ENCODE results near the gene NAA35.

NAA35 gene

DNA sequence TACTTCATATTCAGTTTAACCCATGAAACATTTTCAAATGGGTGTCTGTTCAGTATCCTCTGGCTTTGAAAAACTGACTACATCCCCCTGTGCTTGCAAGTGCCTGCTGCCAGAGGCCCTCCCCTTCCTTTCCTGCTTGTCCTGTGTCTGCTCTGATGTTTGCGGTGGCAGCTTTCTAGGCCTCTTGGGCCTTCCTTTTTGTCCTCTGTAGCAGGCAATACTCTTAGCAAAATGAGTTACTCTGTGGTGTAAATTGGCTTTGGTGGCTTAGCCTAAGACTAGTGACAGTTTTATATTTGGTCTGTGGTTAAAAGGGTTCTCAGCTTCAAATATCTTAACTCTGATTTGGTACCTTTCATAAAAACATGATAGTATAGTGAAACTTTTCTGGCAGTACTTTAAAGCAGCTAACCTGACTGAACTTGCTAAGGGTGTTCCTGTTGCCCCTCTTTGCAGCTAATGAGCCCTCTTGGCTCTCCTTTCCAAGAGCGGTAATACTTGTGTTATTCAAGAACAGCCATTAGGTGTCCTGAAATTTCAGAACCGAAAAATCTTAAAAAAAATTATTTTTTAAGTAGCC, 81.8 kb downstream of the NAA35 start:
- Mint-ChIP-seq H3K4me3 (no peak overlapping the region), H3K27me3 (no peaks in the 10 kb centered on the region), H3K36me3 (peaks cover 68 to 78% of the 10 kb centered on the region in 2 donors), H3K9me3 (no peaks in the 10 kb centered on the region), H3K4me1 (no peaks in the 10 kb centered on the region), H3K27ac (no peak overlapping the region)
- ATAC-seq (replicated peaks) (no peak), DNase-seq (no peak)

DNA sequence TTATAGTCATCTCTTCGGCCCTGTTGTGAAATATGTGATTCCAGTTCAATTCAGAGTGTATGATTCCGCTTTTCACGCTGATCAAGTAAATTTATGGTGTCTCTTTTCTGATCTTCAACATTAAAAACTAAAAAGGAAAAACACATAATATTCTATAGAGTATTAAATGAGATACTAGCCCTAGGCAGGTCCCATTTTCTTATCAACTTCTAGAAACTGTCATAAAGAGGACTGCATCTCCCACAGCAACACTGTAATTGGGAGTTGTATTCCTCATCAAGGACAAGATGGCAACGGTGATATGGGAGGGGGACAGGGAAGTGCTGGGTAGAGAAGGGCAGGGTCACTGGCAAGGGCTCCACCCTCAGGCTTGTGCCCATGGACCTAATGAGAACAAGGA, 86.8 kb downstream of the NAA35 start:
- no peaks in the 10 kb centered on the region for H3K4me1 Mint-ChIP-seq
- H3K9me3 Mint-ChIP-seq: peaks cover 0 to 1% of the 10 kb centered on the region in 2 donors
- H3K4me3 Mint-ChIP-seq: no peak overlapping the region
- H3K27me3 Mint-ChIP-seq: no peaks in the 10 kb centered on the region
- no peak for DNase-seq
- H3K36me3 Mint-ChIP-seq: peaks cover 58 to 64% of the 10 kb centered on the region in 2 donors
- H3K27ac Mint-ChIP-seq: no peak overlapping the region
- no peak for ATAC-seq (replicated peaks)

- Mint-ChIP-seq H3K36me3 (peaks cover 7 to 11% of the 10 kb centered on the region in 2 donors), H3K27ac (no peak overlapping the region), H3K4me3 (no peak overlapping the region), H3K9me3 (no peaks in the 10 kb centered on the region), H3K4me1 (no peaks in the 10 kb centered on the region), H3K27me3 (peaks cover 0 to 4% of the 10 kb centered on the region in 2 donors)
- DNase-seq: no peak
- no peak for ATAC-seq (replicated peaks)
Measured at GRCh38 chr9:86034863-86035734, 94.2 kb downstream of the NAA35 start.

DNA sequence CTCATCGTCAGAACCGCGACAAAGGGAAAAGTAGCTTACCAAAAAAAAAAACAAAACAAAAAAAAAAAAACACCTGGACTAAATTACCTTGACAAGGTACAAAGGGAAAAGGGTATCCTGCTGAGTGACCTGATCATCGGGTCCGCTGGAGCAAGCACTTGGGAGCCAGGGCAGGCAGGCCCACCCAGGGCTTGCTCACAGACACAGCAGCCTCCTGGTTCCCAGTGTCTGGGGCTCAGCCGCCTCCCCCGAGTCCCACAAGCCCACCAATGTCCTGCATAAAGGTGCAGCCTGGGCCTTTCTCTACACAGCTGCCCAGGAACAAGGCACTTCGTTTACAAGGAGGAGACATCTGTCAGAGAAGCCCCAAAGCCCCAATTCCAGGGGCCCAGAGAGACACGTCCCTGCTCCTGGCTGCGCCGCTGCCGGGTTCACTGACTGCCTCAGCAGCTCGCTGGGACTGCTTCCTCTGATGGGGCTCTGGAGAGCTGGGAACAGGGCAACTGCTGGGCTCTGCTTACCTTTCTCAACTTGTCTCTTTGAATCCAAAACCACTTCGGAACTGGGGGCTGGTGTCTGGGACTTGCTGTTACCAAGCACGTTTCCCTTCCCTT, 95.0 kb downstream of the NAA35 start:
- Mint-ChIP-seq H3K4me3 (no peak overlapping the region), H3K27me3 (peaks cover 0 to 4% of the 10 kb centered on the region in 2 donors), H3K36me3 (peaks cover 7 to 11% of the 10 kb centered on the region in 2 donors), H3K27ac (no peak overlapping the region), H3K9me3 (no peaks in the 10 kb centered on the region), H3K4me1 (no peaks in the 10 kb centered on the region)
- ATAC-seq (replicated peaks): no peak
- no peak for DNase-seq

DNA sequence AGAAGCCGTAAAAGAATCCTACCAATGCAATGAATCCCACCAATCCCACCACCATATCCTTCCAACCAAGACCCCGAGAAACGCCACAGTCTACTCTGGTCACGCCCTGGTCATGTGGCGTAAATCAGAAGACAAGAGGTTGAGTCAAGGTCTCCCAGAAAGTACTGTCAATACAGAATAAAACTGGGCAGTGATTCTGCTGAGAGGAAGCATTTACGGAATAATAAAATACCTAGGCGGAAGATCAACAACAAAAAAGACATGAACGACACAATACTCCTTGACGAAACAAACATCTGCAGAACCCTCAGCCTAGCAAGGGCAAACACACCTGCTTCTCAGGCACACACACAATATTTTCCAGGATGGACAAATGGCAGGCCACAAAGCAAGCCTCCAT, 95.6 kb downstream of the NAA35 start:
- ATAC-seq (replicated peaks) (no peak), DNase-seq (no peak)
- Mint-ChIP-seq H3K4me1 (no peaks in the 10 kb centered on the region), H3K27me3 (peaks cover 0 to 4% of the 10 kb centered on the region in 2 donors), H3K4me3 (no peak overlapping the region), H3K27ac (no peak overlapping the region), H3K36me3 (peaks cover 7 to 11% of the 10 kb centered on the region in 2 donors), H3K9me3 (no peaks in the 10 kb centered on the region)

DNA sequence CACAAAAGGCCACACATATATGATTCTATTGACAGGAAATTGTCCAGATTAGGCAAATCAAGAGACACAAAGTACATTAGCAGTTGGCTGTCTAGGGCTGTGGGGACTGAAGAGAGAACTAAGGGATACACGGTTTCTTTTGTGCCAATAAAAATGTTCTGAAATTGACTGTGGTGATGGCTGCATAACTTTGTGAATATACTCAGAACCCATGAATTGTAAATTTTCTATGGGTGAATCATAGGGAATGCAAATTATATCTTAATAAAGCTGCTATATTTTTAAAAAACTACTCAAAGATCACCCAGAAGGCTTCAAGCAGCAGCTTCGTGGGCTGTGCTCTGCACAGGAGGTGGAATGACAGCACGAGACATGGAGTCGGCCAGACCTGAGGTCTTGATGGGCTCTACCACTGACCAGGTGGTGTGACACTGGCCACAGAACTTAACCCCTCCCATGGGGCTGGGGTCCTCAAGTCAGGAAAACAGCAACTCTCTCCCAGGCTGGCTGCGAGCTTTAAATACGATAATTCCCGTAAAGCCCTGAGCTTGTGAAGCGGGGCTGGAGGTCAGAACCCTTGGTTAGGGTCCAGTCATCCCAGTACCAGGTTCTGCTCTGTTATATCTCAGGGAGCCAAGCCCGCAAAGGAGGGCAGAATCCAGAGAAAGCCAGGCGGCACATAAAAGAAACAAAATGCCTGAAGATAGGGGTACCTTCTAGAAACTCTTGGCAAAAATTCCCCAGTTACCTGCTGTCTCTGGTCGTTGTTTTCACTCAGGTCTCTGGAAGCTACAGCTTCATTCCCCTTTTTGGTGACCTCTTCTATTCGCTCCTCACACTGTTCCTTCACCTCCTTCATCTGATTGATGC, 99.3 kb downstream of the NAA35 start:
- DNase-seq: no peak
- peaks cover 0 to 4% of the 10 kb centered on the region in 2 donors for H3K27me3 Mint-ChIP-seq
- no peaks in the 10 kb centered on the region for H3K4me1 Mint-ChIP-seq
- H3K9me3 Mint-ChIP-seq: no peaks in the 10 kb centered on the region
- ATAC-seq (replicated peaks): no peak
- H3K4me3 Mint-ChIP-seq: no peak overlapping the region
- H3K27ac Mint-ChIP-seq: no peak overlapping the region
- peaks cover 0 to 2% of the 10 kb centered on the region in 2 donors for H3K36me3 Mint-ChIP-seq

- DNase-seq (no peak), ATAC-seq (replicated peaks) (no peak)
- no peaks in the 10 kb centered on the region for H3K36me3 Mint-ChIP-seq
- no peak overlapping the region for H3K4me3 Mint-ChIP-seq
- no peak overlapping the region for H3K27ac Mint-ChIP-seq
- no peaks in the 10 kb centered on the region for H3K4me1 Mint-ChIP-seq
- H3K27me3 Mint-ChIP-seq: peaks cover 0 to 4% of the 10 kb centered on the region in 2 donors
- H3K9me3 Mint-ChIP-seq: no peaks in the 10 kb centered on the region
Measured at GRCh38 chr9:86040861-86041155, 99.9 kb downstream of the NAA35 start.

GRCh38 chr9:86041311-86041741, 100.4 kb downstream of the NAA35 start:
- DNase-seq: no peak
- H3K27ac Mint-ChIP-seq: no peak overlapping the region
- ATAC-seq (replicated peaks): no peak
- H3K36me3 Mint-ChIP-seq: no peaks in the 10 kb centered on the region
- no peaks in the 10 kb centered on the region for H3K9me3 Mint-ChIP-seq
- no peaks in the 10 kb centered on the region for H3K4me1 Mint-ChIP-seq
- no peak overlapping the region for H3K4me3 Mint-ChIP-seq
- peaks cover 0 to 4% of the 10 kb centered on the region in 2 donors for H3K27me3 Mint-ChIP-seq

- peaks cover 0 to under 1% of the 10 kb centered on the region in 2 donors for H3K9me3 Mint-ChIP-seq
- ATAC-seq (replicated peaks) (no peak), DNase-seq (no peak)
- no peak overlapping the region for H3K27ac Mint-ChIP-seq
- H3K36me3 Mint-ChIP-seq: no peaks in the 10 kb centered on the region
- no peak overlapping the region for H3K4me3 Mint-ChIP-seq
- no peaks in the 10 kb centered on the region for H3K27me3 Mint-ChIP-seq
- H3K4me1 Mint-ChIP-seq: no peaks in the 10 kb centered on the region
Measured at GRCh38 chr9:86042199-86042978, 101.4 kb downstream of the NAA35 start.

DNA sequence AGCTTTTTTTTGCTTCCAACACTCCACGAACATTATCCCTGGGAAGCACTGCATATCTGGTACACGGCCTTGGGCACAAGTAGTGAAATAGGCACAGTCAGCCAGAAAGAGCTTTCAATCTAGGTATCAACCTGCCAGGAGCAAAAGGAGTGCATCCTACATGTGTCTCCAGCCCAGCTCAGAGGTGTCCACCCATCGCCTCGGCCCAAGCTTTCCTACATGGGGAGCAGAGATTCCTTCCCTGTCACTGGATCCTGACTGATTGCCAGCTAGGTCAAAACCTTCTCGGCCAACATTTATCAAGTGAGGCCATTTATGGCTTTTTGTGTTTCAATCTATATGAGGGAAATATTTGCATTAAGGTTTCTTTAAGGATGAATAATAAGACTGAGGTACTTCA, 102.6 kb downstream of the NAA35 start:
- no peak for DNase-seq
- H3K9me3 Mint-ChIP-seq: peaks cover 0 to 5% of the 10 kb centered on the region in 2 donors
- no peaks in the 10 kb centered on the region for H3K36me3 Mint-ChIP-seq
- H3K4me3 Mint-ChIP-seq: no peak overlapping the region
- H3K4me1 Mint-ChIP-seq: no peaks in the 10 kb centered on the region
- no peaks in the 10 kb centered on the region for H3K27me3 Mint-ChIP-seq
- no peak overlapping the region for H3K27ac Mint-ChIP-seq
- ATAC-seq (replicated peaks): no peak

DNA sequence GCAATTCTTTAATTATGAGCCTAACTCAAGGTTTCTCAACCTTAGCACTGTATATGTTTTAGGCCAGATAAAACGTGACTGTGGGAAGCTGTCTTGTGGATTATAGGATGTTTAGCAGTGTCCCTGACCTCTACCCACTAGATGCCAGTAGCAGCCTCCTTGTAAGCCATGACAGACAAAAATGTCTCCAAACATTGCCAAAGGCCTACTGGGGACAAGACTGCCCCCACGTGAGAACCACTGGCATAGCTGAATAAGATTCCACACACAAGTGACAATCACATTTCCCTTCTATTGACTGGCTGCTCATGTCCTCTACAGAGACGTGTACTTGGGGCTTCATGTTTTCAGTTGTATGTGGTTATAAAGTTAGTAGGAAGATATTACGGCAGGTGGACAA, 103.1 kb downstream of the NAA35 start:
- no peak for ATAC-seq (replicated peaks)
- H3K27me3 Mint-ChIP-seq: no peaks in the 10 kb centered on the region
- no peak overlapping the region for H3K27ac Mint-ChIP-seq
- peaks cover 0 to 5% of the 10 kb centered on the region in 2 donors for H3K9me3 Mint-ChIP-seq
- H3K4me1 Mint-ChIP-seq: no peaks in the 10 kb centered on the region
- H3K4me3 Mint-ChIP-seq: no peak overlapping the region
- no peak for DNase-seq
- no peaks in the 10 kb centered on the region for H3K36me3 Mint-ChIP-seq

DNA sequence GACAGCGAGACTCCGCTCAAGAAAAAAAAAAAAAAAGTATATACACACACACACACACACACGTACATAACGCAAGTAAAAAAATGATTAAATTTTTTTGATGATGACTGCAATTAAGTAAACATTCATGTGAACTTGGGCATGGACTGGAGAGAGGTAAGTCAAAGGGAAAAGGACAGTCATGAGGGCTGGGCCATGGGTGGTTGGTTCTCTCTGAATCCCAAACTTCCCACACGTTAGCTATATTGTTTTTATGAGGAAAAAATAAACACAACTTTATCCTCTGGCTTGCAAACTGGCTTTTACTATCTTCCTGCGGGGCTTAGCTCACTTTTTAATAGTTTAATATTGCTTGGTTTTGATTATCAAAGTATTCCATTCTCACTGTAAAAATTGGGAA, 104.7 kb downstream of the NAA35 start:
- H3K9me3 Mint-ChIP-seq: peaks cover 0 to 5% of the 10 kb centered on the region in 2 donors
- H3K4me1 Mint-ChIP-seq: no peaks in the 10 kb centered on the region
- no peaks in the 10 kb centered on the region for H3K27me3 Mint-ChIP-seq
- H3K4me3 Mint-ChIP-seq: no peak overlapping the region
- H3K27ac Mint-ChIP-seq: no peak overlapping the region
- H3K36me3 Mint-ChIP-seq: no peaks in the 10 kb centered on the region
- no peak for ATAC-seq (replicated peaks)
- no peak for DNase-seq

DNA sequence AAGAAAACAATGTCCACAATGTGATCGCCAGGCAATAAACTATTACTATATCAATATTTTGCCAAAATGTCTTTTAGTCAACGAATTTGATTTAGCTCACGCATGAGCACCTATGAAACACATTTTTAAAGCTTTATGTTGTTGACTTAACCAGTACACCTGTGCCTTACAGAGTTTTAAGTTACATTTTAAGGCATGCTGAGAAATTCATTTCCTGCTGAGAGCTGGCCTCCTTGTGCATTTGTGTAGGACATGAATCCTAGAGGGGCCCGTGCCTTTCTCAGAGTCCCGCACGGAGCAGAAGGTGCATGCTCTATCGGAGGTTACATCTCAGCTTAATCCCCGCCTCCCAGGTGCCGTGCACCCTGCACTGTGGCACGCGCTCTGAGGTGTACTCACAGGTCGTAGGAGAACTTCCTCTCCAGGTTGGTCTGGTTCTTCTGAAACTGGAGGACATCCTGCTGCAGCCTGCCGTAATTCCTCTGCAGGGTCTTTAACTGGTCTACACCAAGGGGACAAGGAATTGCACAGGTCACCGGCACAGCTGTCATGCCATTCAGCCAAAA, 105.2 kb downstream of the NAA35 start:
- no peak for ATAC-seq (replicated peaks)
- H3K27me3 Mint-ChIP-seq: no peaks in the 10 kb centered on the region
- DNase-seq: no peak
- no peak overlapping the region for H3K27ac Mint-ChIP-seq
- no peaks in the 10 kb centered on the region for H3K36me3 Mint-ChIP-seq
- H3K4me3 Mint-ChIP-seq: no peak overlapping the region
- no peaks in the 10 kb centered on the region for H3K4me1 Mint-ChIP-seq
- H3K9me3 Mint-ChIP-seq: peaks cover 0 to 5% of the 10 kb centered on the region in 2 donors
